ENCODE results near the gene NSUN6. TPM values are rescaled to one million over a fixed set of nuclear protein-coding genes. Genes with fewer than 3 reads are reported as not detected.
"Not testable (repeated sequence)": the region's sequence is repeated elsewhere in the genome, so short reads cannot be mapped to it uniquely, and the experiment has no call there.

NSUN6 gene
- total RNA-seq, 2 experiments from 2014 or later: 23.2 to 27.2 TPM

- Histone ChIP-seq H4K20me1 (ENCODE audit: insufficient read depth, low read length) (no peaks in the 10 kb centered on the region), H3K36me3 (ENCODE audit: insufficient read depth, low read length) (peaks cover 6% of the 10 kb centered on the region; the same call in 1 of the 2 replicates), H3K4me3 (ENCODE audit: low read depth, low read length, poor library complexity, severe bottlenecking) (no peak overlapping the region), H3K9me3 (ENCODE audit: low read length) (peaks cover 25% of the 10 kb centered on the region), H3K9me2 (ENCODE audit: insufficient read depth, low read length) (no peaks in the 10 kb centered on the region), H3K4me2 (ENCODE audit: low read length) (no peak overlapping the region), H3K79me2 (ENCODE audit: insufficient read depth, low read depth, low read length) (no peaks in the 10 kb centered on the region), H3K4me1 (ENCODE audit: insufficient read depth, low read length, poor library complexity, severe bottlenecking) (no peaks in the 10 kb centered on the region), H3K27ac (ENCODE audit: low read depth, low read length, poor library complexity, severe bottlenecking) (no peak overlapping the region), H2AFZ (ENCODE audit: low read length) (no peak overlapping the region)
- POLR2A ChIA-PET: no interaction called here
- no TSS peak for BruUV-seq (replicated peaks)
- CTCF ChIA-PET (ENCODE audit: unreplicated experiment): no interaction called here
- intact Hi-C loops (cut with micrococcal nuclease; ENCODE audit: unreplicated experiment): no loop called here
- DNase-seq (ENCODE audit: low spot score): no peak
- TF ChIP-seq EZH2phosphoT487 (IDR thresholded peaks at IDR 0.05; ENCODE audit: borderline replicate concordance, low read depth, low read length) (no peak), CTCF (conservative IDR thresholded peaks at IDR 0.05; ENCODE audit: low read length) (no peak)
These were observed 79.6 kb downstream of the NSUN6 start for GRCh38 chr10:18571780-18572179.

GRCh38 chr10:18571076-18571475 lies 80.3 kb downstream of the NSUN6 start:
- Histone ChIP-seq H3K79me2 (ENCODE audit: insufficient read depth, low read depth, low read length) (no peaks in the 10 kb centered on the region), H4K20me1 (ENCODE audit: insufficient read depth, low read length) (no peaks in the 10 kb centered on the region), H3K9me3 (ENCODE audit: low read length) (peaks cover 27% of the 10 kb centered on the region), H3K27ac (ENCODE audit: low read depth, low read length, poor library complexity, severe bottlenecking) (no peak overlapping the region), H3K4me2 (ENCODE audit: low read length) (no peak overlapping the region), H3K36me3 (ENCODE audit: insufficient read depth, low read length) (peaks cover 6% of the 10 kb centered on the region; the same call in 1 of the 2 replicates), H3K9me2 (ENCODE audit: insufficient read depth, low read length) (no peaks in the 10 kb centered on the region), H3K4me3 (ENCODE audit: low read depth, low read length, poor library complexity, severe bottlenecking) (no peak overlapping the region), H2AFZ (ENCODE audit: low read length) (no peak overlapping the region), H3K4me1 (ENCODE audit: insufficient read depth, low read length, poor library complexity, severe bottlenecking) (no peaks in the 10 kb centered on the region)
- ChIA-PET POLR2A (no interaction called here), CTCF (ENCODE audit: unreplicated experiment) (no interaction called here)
- BruUV-seq (replicated peaks): no TSS peak
- no peak for TF ChIP-seq EZH2phosphoT487 (IDR thresholded peaks at IDR 0.05; ENCODE audit: borderline replicate concordance, low read depth, low read length)
- TF ChIP-seq CTCF (conservative IDR thresholded peaks at IDR 0.05; ENCODE audit: low read length): no peak
- intact Hi-C loops (cut with micrococcal nuclease; ENCODE audit: unreplicated experiment): no loop called here
- no peak for DNase-seq (ENCODE audit: low spot score)

GRCh38 chr10:18570386-18570785 lies 81.0 kb downstream of the NSUN6 start:
- BruUV-seq (replicated peaks); H3K36me3 ChIP-seq (ENCODE audit: insufficient read depth, low read length); H3K79me2 ChIP-seq (ENCODE audit: insufficient read depth, low read depth, low read length); H3K9me2 ChIP-seq (ENCODE audit: insufficient read depth, low read length); intact Hi-C loops (cut with micrococcal nuclease; ENCODE audit: unreplicated experiment); H3K4me1 ChIP-seq (ENCODE audit: insufficient read depth, low read length, poor library complexity, severe bottlenecking); H3K27ac ChIP-seq (ENCODE audit: low read depth, low read length, poor library complexity, severe bottlenecking); H4K20me1 ChIP-seq (ENCODE audit: insufficient read depth, low read length); H3K4me3 ChIP-seq (ENCODE audit: low read depth, low read length, poor library complexity, severe bottlenecking); CTCF ChIA-PET (ENCODE audit: unreplicated experiment); DNase-seq (ENCODE audit: low spot score); H3K4me2 ChIP-seq (ENCODE audit: low read length); H2AFZ ChIP-seq (ENCODE audit: low read length); POLR2A ChIA-PET: not testable (repeated sequence)
- peaks cover 31% of the 10 kb centered on the region for H3K9me3 ChIP-seq (ENCODE audit: low read length)

Data from OCI-LY7 (cell line).